GM23338 (cell line): ENCODE measurements around the gene GPR153. TPM values are rescaled to one million over a fixed set of nuclear protein-coding genes. Genes with fewer than 3 reads are reported as not detected.

ENCODE experiments used
- ATAC-seq: fragments of 200-7000 bp; cut with Tn5 transposase; 3 replicates; pipeline ENCODE4 v1.9.1; 2020
- DNase-seq: peaks from one replicate; pipeline ENCODE4 v3.0.0-alpha.2; 2015; ENCODE audit warnings: low spot score
- H2AFZ ChIP-seq: fragments of 200-600 bp; sonication (generic); 2 replicates; pipeline ENCODE4 v1.8.0; 2016; ENCODE audit warnings: antibody characterized with exemption, mild to moderate bottlenecking, moderate library complexity
- H3F3A ChIP-seq: fragments of 200-600 bp; sonication (generic); replicated peaks from 2 replicates; pipeline ENCODE4 v1.8.0; 2017; ENCODE audit warnings: antibody characterized with exemption, mixed run types, low read depth
- H3K27ac ChIP-seq: fragments of 200-600 bp; sonication (generic); 2 replicates; pipeline ENCODE4 v1.6.1; 2016; ENCODE audit warnings: low read depth
- H3K27me3 ChIP-seq: fragments of 200-600 bp; sonication (generic); 2 replicates; pipeline ENCODE4 v1.8.0; 2016; ENCODE audit warnings: mild to moderate bottlenecking, mixed run types, moderate library complexity; ENCODE audit not compliant: insufficient read depth
- H3K36me3 ChIP-seq: fragments of 200-600 bp; sonication (generic); 2 replicates; pipeline ENCODE4 v1.8.0; 2016; ENCODE audit warnings: mild to moderate bottlenecking; ENCODE audit not compliant: insufficient read depth
- H3K4me1 ChIP-seq: fragments of 200-600 bp; sonication (generic); 2 replicates; pipeline ENCODE4 v1.8.0; 2016; ENCODE audit warnings: mild to moderate bottlenecking, moderate library complexity; ENCODE audit not compliant: insufficient read depth
- H3K4me2 ChIP-seq: fragments of 200-600 bp; sonication (generic); 2 replicates; pipeline ENCODE4 v1.7.1; 2017; ENCODE audit warnings: mixed run types
- H3K4me3 ChIP-seq: fragments of 200-600 bp; sonication (generic); 2 replicates; pipeline ENCODE4 v1.6.1; 2016; ENCODE audit warnings: mixed run types
- H3K79me2 ChIP-seq: fragments of 200-600 bp; sonication (generic); replicated peaks from 2 replicates; pipeline ENCODE4 v1.8.0; 2017; ENCODE audit warnings: mild to moderate bottlenecking; ENCODE audit not compliant: insufficient read depth
- H3K9me2 ChIP-seq: fragments of 200-600 bp; sonication (generic); 2 replicates; pipeline ENCODE4 v1.8.0; 2017; ENCODE audit not compliant: insufficient read depth
- H4K20me1 ChIP-seq: fragments of 200-600 bp; sonication (generic); replicated peaks from 2 replicates; pipeline ENCODE4 v1.8.0; 2017; ENCODE audit warnings: mild to moderate bottlenecking; ENCODE audit not compliant: insufficient read depth
- H3K27ac Mint-ChIP-seq: 2 replicates; pipeline ENCODE4 v1.8.0; 2020; ENCODE audit warnings: inconsistent platforms, mild to moderate bottlenecking, moderate library complexity, mixed read lengths
- H3K27me3 Mint-ChIP-seq: 3 replicates; pipeline ENCODE4 v1.8.0; 2022; ENCODE audit warnings: low read depth, mild to moderate bottlenecking, moderate library complexity, mixed read lengths, inconsistent platforms; ENCODE audit not compliant: insufficient read depth, poor library complexity
- H3K36me3 Mint-ChIP-seq: 3 replicates; pipeline ENCODE4 v1.8.0; 2021; ENCODE audit warnings: low read depth, mild to moderate bottlenecking, inconsistent platforms, moderate library complexity, mixed read lengths
- H3K4me1 Mint-ChIP-seq: 3 replicates; pipeline ENCODE4 v1.8.0; 2020; ENCODE audit warnings: mild to moderate bottlenecking, inconsistent platforms, mixed read lengths
- H3K4me3 Mint-ChIP-seq: 3 replicates; pipeline ENCODE4 v1.8.0; 2021; ENCODE audit warnings: moderate library complexity, mild to moderate bottlenecking, inconsistent platforms, mixed read lengths
- H3K9me3 Mint-ChIP-seq: 3 replicates; pipeline ENCODE4 v1.8.0; 2020; ENCODE audit warnings: moderate library complexity, mild to moderate bottlenecking, inconsistent platforms, mixed read lengths
- CREB1 ChIP-seq: fragments of 250-450 bp; sonication (Bioruptor Pico); IDR thresholded peaks from 2 replicates; pipeline ENCODE4 v1.5.0; 2020; ENCODE audit warnings: low read depth, mild to moderate bottlenecking, moderate library complexity
- CTCF ChIP-seq, 2 experiments: fragments of 200-600 bp in 1 of 2; sonication (generic) in 1 of 2; conservative IDR thresholded peaks; 2 replicates each; pipeline versions ENCODE4 v1.5.1 to v1.6.1; 2016 to 2017; ENCODE audit warnings: antibody characterized with exemption in 2 of 2, low read depth in 2 of 2, mild to moderate bottlenecking in 2 of 2, moderate library complexity in 1 of 2
- ETS1 ChIP-seq: IDR thresholded peaks from 2 replicates; pipeline ENCODE4 v1.6.1; 2016; ENCODE audit warnings: antibody characterized with exemption
- EZH2 ChIP-seq: fragments of 200-600 bp; sonication (generic); IDR thresholded peaks from one replicate; pipeline ENCODE4 v1.8.0; 2017; ENCODE audit warnings: antibody characterized with exemption, mild to moderate bottlenecking, low read depth; ENCODE audit not compliant: unreplicated experiment
- EZH2phosphoT487 ChIP-seq: fragments of 200-600 bp; sonication (generic); IDR thresholded peaks from one replicate; pipeline ENCODE4 v1.8.1; 2018; ENCODE audit warnings: antibody characterized with exemption; ENCODE audit not compliant: unreplicated experiment
- JUNB ChIP-seq: IDR thresholded peaks from one replicate; pipeline ENCODE4 v1.6.1; 2016; ENCODE audit warnings: antibody characterized with exemption; ENCODE audit not compliant: unreplicated experiment
- NANOG ChIP-seq: IDR thresholded peaks from 2 replicates; pipeline ENCODE4 v1.6.1; 2016; ENCODE audit warnings: antibody characterized with exemption, borderline replicate concordance
- POLR2AphosphoS5 ChIP-seq: IDR thresholded peaks from 2 replicates; pipeline ENCODE4 v1.6.1; 2016; ENCODE audit warnings: antibody characterized with exemption, low read depth
- STAT1 ChIP-seq: IDR thresholded peaks from one replicate; pipeline ENCODE4 v1.6.1; 2016; ENCODE audit warnings: antibody characterized with exemption; ENCODE audit not compliant: unreplicated experiment
- ZNF114 ChIP-seq: fragments of 250-450 bp; sonication (Bioruptor Pico); IDR thresholded peaks from 2 replicates; pipeline ENCODE4 v1.5.0; 2020; ENCODE audit warnings: mild to moderate bottlenecking, moderate library complexity
- ZNF331 ChIP-seq: fragments of 250-450 bp; sonication (Bioruptor Pico); IDR thresholded peaks from 2 replicates; pipeline ENCODE4 v1.5.0; 2020; ENCODE audit warnings: low read depth, mild to moderate bottlenecking, moderate library complexity
- polyA plus RNA-seq: library from polyadenylated mRNA; unstranded; fragments of >200 nt; fragmentation: Nextera tagmentation; extraction: Ambion mirVana; gene quantifications from 2 replicates; pipeline ENCODE4 v1.2.1, GENCODE V29; 2016
- total RNA-seq: library from RNA; depleted of rRNA; stranded (reverse); fragments of >200 nt; shearing (Covaris generic); gene quantifications from 2 replicates; pipeline ENCODE4 v1.2.3, GENCODE V29; 2014
- TF ChIP-seq, protein P1 (sequence below): fragments of 250-450 bp; sonication (Bioruptor Pico); IDR thresholded peaks from 2 replicates; pipeline ENCODE4 v1.5.0; 2020; ENCODE audit warnings: mild to moderate bottlenecking, moderate library complexity
- TF ChIP-seq, protein P2 (sequence below): IDR thresholded peaks from one replicate; pipeline ENCODE4 v1.6.1; 2018; ENCODE audit warnings: antibody characterized with exemption; ENCODE audit not compliant: unreplicated experiment

Gene GPR153
- total and polyA plus RNA-seq, 2 experiments from 2014 or later = 1.3 to 9.0 TPM

DNA sequence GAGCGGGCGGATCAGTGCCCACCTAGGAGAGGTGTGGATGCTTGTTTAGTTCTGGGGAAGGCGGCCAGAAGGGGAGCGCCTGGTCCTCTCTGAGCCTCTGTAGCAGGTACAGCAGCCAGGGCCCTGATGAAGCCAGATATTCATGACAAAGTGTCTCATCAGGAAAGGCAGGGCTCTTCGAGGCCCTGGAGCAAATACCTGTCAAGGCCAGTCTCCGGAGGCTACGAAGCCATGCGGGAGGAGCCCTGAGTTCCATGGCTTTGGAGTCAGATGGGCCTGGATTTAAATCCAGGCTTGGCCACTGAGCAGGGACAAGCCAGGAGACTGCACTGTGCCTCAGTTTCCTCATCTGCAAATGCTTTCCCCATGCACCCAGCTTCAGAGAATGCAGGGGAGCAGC is 25.4 kb upstream of the GPR153 start:
- H3K4me1 ChIP-seq = no peaks in the 10 kb centered on the region
- no peak for TF ChIP-seq ZNF331 (CRISPR knock-in tag)
- no peak for TF ChIP-seq CREB1 (CRISPR knock-in tag)
- no peak for TF ChIP-seq JUNB
- no peak for TF ChIP-seq STAT1
- no peak for TF ChIP-seq ETS1
- TF ChIP-seq EZH2 = no peak
- TF ChIP-seq, protein P1, sequence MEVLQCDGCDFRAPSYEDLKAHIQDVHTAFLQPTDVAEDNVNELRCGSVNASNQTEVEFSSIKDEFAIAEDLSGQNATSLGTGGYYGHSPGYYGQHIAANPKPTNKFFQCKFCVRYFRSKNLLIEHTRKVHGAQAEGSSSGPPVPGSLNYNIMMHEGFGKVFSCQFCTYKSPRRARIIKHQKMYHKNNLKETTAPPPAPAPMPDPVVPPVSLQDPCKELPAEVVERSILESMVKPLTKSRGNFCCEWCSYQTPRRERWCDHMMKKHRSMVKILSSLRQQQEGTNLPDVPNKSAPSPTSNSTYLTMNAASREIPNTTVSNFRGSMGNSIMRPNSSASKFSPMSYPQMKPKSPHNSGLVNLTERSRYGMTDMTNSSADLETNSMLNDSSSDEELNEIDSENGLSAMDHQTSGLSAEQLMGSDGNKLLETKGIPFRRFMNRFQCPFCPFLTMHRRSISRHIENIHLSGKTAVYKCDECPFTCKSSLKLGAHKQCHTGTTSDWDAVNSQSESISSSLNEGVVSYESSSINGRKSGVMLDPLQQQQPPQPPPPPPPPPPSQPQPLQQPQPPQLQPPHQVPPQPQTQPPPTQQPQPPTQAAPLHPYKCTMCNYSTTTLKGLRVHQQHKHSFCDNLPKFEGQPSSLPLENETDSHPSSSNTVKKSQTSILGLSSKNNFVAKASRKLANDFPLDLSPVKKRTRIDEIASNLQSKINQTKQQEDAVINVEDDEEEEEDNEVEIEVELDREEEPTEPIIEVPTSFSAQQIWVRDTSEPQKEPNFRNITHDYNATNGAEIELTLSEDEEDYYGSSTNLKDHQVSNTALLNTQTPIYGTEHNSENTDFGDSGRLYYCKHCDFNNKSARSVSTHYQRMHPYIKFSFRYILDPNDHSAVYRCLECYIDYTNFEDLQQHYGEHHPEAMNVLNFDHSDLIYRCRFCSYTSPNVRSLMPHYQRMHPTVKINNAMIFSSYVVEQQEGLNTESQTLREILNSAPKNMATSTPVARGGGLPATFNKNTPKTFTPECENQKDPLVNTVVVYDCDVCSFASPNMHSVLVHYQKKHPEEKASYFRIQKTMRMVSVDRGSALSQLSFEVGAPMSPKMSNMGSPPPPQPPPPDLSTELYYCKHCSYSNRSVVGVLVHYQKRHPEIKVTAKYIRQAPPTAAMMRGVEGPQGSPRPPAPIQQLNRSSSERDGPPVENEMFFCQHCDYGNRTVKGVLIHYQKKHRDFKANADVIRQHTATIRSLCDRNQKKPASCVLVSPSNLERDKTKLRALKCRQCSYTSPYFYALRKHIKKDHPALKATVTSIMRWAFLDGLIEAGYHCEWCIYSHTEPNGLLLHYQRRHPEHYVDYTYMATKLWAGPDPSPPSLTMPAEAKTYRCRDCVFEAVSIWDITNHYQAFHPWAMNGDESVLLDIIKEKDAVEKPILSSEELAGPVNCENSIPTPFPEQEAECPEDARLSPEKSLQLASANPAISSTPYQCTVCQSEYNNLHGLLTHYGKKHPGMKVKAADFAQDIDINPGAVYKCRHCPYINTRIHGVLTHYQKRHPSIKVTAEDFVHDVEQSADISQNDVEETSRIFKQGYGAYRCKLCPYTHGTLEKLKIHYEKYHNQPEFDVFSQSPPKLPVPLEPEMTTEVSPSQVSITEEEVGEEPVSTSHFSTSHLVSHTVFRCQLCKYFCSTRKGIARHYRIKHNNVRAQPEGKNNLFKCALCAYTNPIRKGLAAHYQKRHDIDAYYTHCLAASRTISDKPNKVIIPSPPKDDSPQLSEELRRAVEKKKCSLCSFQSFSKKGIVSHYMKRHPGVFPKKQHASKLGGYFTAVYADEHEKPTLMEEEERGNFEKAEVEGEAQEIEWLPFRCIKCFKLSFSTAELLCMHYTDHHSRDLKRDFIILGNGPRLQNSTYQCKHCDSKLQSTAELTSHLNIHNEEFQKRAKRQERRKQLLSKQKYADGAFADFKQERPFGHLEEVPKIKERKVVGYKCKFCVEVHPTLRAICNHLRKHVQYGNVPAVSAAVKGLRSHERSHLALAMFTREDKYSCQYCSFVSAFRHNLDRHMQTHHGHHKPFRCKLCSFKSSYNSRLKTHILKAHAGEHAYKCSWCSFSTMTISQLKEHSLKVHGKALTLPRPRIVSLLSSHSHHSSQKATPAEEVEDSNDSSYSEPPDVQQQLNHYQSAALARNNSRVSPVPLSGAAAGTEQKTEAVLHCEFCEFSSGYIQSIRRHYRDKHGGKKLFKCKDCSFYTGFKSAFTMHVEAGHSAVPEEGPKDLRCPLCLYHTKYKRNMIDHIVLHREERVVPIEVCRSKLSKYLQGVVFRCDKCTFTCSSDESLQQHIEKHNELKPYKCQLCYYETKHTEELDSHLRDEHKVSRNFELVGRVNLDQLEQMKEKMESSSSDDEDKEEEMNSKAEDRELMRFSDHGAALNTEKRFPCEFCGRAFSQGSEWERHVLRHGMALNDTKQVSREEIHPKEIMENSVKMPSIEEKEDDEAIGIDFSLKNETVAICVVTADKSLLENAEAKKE (CRISPR knock-in tag) = no peak
- TF ChIP-seq NANOG = no peak
- no peak for TF ChIP-seq POLR2AphosphoS5
- no peak for TF ChIP-seq EZH2phosphoT487
- no peak for TF ChIP-seq ZNF114 (CRISPR knock-in tag)
- TF ChIP-seq, protein P2, sequence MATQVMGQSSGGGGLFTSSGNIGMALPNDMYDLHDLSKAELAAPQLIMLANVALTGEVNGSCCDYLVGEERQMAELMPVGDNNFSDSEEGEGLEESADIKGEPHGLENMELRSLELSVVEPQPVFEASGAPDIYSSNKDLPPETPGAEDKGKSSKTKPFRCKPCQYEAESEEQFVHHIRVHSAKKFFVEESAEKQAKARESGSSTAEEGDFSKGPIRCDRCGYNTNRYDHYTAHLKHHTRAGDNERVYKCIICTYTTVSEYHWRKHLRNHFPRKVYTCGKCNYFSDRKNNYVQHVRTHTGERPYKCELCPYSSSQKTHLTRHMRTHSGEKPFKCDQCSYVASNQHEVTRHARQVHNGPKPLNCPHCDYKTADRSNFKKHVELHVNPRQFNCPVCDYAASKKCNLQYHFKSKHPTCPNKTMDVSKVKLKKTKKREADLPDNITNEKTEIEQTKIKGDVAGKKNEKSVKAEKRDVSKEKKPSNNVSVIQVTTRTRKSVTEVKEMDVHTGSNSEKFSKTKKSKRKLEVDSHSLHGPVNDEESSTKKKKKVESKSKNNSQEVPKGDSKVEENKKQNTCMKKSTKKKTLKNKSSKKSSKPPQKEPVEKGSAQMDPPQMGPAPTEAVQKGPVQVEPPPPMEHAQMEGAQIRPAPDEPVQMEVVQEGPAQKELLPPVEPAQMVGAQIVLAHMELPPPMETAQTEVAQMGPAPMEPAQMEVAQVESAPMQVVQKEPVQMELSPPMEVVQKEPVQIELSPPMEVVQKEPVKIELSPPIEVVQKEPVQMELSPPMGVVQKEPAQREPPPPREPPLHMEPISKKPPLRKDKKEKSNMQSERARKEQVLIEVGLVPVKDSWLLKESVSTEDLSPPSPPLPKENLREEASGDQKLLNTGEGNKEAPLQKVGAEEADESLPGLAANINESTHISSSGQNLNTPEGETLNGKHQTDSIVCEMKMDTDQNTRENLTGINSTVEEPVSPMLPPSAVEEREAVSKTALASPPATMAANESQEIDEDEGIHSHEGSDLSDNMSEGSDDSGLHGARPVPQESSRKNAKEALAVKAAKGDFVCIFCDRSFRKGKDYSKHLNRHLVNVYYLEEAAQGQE = no peak
- TF ChIP-seq CTCF (conservative IDR thresholded peaks at IDR 0.05; ENCODE audit: low read depth in 2 of 2) = no peak
- ATAC-seq = no peak
- H3K27me3 ChIP-seq = no peaks in the 10 kb centered on the region
- Mint-ChIP-seq H3K4me3 (no peak overlapping the region), H3K27ac (no peak overlapping the region), H3K9me3 (no peaks in the 10 kb centered on the region), H3K4me1 (no peaks in the 10 kb centered on the region; the same call in 2 of the 3 replicates), H3K36me3 (no peaks in the 10 kb centered on the region), H3K27me3 (peaks cover 4% of the 10 kb centered on the region)
- H3K79me2 ChIP-seq = no peaks in the 10 kb centered on the region
- H4K20me1 ChIP-seq = no peaks in the 10 kb centered on the region
- H2AFZ ChIP-seq = no peak overlapping the region
- DNase-seq = no peak
- no peaks in the 10 kb centered on the region; the same call in 1 of the 2 replicates for H3F3A ChIP-seq
- H3K9me2 ChIP-seq = no peaks in the 10 kb centered on the region
- H3K36me3 ChIP-seq = no peaks in the 10 kb centered on the region
- no peak overlapping the region for H3K4me2 ChIP-seq
- H3K4me3 ChIP-seq = no peak overlapping the region
- peak overlapping the region; percentile 63; the same call in 1 of the 2 replicates for H3K27ac ChIP-seq
